Endothelial cell of umbilical vein (primary cell): ENCODE results near the gene CTNNA2. TPM values are rescaled to one million over a fixed set of nuclear protein-coding genes. Genes with fewer than 3 reads are reported as not detected.

Experiments
- BruUV-seq: library from RNA; stranded (reverse); fragments of 400-500 nt; replicated peaks from 2 replicates; lab custom pipeline; 2021; lab: Mats Ljungman, UMichigan
- CTCF ChIA-PET: fragments of 300-600, 350-600 bp; sonication (Branson Sonifier 250); formaldehyde crosslinking; loops from one replicate; lab custom pipeline; 2021; ENCODE audit warnings: antibody characterized with exemption, inconsistent platforms; lab: Charles Lee
- POLR2A ChIA-PET: fragments of 300-600, 350-600 bp; sonication (Branson Sonifier 250); formaldehyde crosslinking; loops from one replicate; lab custom pipeline; 2021; ENCODE audit warnings: antibody characterized with exemption, inconsistent platforms; lab: Charles Lee
- DNase-seq: peaks from one replicate; pipeline ENCODE4 v3.0.0-alpha.2; 2011; ENCODE audit warnings: low read depth, low spot score
- FAIRE-seq: peaks from 2 replicates; lab custom pipeline; 2011; peaks lifted over from hg19 to GRCh38; lab: Jason Lieb, UNC
- H2AFZ ChIP-seq: 2 replicates; pipeline ENCODE4 v1.6.0; 2012; ENCODE audit warnings: low read depth, low read length, control low read depth, inconsistent platforms
- H3K27ac ChIP-seq: 2 replicates; pipeline ENCODE4 v1.5.1; 2011; ENCODE audit warnings: low read depth, mild to moderate bottlenecking, control low read depth, low read length, moderate library complexity; ENCODE audit not compliant: insufficient read depth
- H3K27me3 ChIP-seq, 2 experiments: 2 replicates each; pipeline versions ENCODE4 v1.6.0 to v1.6.1; 2011; ENCODE audit warnings: low read length in 2 of 2, mixed read lengths in 1 of 2; ENCODE audit not compliant: control insufficient read depth in 2 of 2, insufficient read depth in 2 of 2
- H3K36me3 ChIP-seq, 2 experiments: 2 replicates in 1 of 2; 3 replicates in 1 of 2; pipeline ENCODE4 v1.5.1; 2011; ENCODE audit warnings: low read length in 2 of 2, mild to moderate bottlenecking in 1 of 2, moderate library complexity in 1 of 2; ENCODE audit not compliant: control insufficient read depth in 2 of 2, insufficient read depth in 2 of 2; ENCODE audit errors: extremely low read depth in 1 of 2
- H3K4me1 ChIP-seq: 3 replicates; pipeline ENCODE4 v1.5.1; 2011; ENCODE audit warnings: mild to moderate bottlenecking, low read length; ENCODE audit not compliant: control insufficient read depth, insufficient read depth; ENCODE audit errors: extremely low read depth
- H3K4me2 ChIP-seq: 2 replicates; pipeline ENCODE4 v1.6.1; 2011; ENCODE audit warnings: low read length, control low read depth, mixed read lengths; ENCODE audit not compliant: insufficient read depth
- H3K4me3 ChIP-seq, 3 experiments: fragments of 200-600 bp in 1 of 3; sonication (generic), shearing (Covaris generic) in 1 of 3; replicated peaks in 1 of 3; 2 replicates each; pipeline ENCODE4 v1.5.1; 2011 to 2016; ENCODE audit warnings: control low read depth in 3 of 3, low read length in 3 of 3, mild to moderate bottlenecking in 2 of 3, inconsistent platforms in 1 of 3, low read depth in 1 of 3, moderate library complexity in 1 of 3; ENCODE audit not compliant: insufficient read depth in 1 of 3
- H3K79me2 ChIP-seq: 2 replicates; pipeline ENCODE4 v1.6.0; 2012; ENCODE audit warnings: low read length, inconsistent platforms; ENCODE audit not compliant: control insufficient read depth, insufficient read depth
- H3K9ac ChIP-seq: replicated peaks from 2 replicates; pipeline ENCODE3; 2011; ENCODE audit warnings: low read length, control low read depth; ENCODE audit not compliant: insufficient read depth; ENCODE audit errors: extremely low read depth
- H3K9me1 ChIP-seq: replicated peaks from 3 replicates; pipeline ENCODE4 v1.6.0; 2011; ENCODE audit warnings: mild to moderate bottlenecking, low read length; ENCODE audit not compliant: control insufficient read depth, insufficient read depth; ENCODE audit errors: extremely low read depth
- H3K9me3 ChIP-seq: replicated peaks from 2 replicates; pipeline ENCODE4 v1.5.1; 2012; ENCODE audit warnings: low read length, inconsistent platforms; ENCODE audit not compliant: control insufficient read depth, insufficient read depth
- H4K20me1 ChIP-seq: replicated peaks from 2 replicates; pipeline ENCODE3; 2011; ENCODE audit warnings: mild to moderate bottlenecking, low read length; ENCODE audit not compliant: control insufficient read depth, insufficient read depth; ENCODE audit errors: extremely low read depth
- CTCF ChIP-seq, 2 donors: IDR thresholded peaks; 1 replicate in 1 of 2; 2 replicates in 1 of 2; pipeline ENCODE4 v1.5.1; 2011; ENCODE audit warnings: low read length in 2 of 2, mild to moderate bottlenecking in 2 of 2, moderate library complexity in 2 of 2, control low read depth in 1 of 2, inconsistent platforms in 1 of 2, low read depth in 1 of 2; ENCODE audit not compliant: insufficient read depth in 1 of 2; ENCODE audit errors: extremely low read depth in 1 of 2
- EZH2 ChIP-seq: IDR thresholded peaks from 2 replicates; pipeline ENCODE4 v1.6.1; 2012; ENCODE audit warnings: borderline replicate concordance, low read depth, mild to moderate bottlenecking, moderate library complexity, low read length, inconsistent platforms; ENCODE audit not compliant: severe bottlenecking
- FOS ChIP-seq: IDR thresholded peaks from 2 replicates; pipeline ENCODE4 v1.6.1; 2011; ENCODE audit warnings: mild to moderate bottlenecking, low read length, moderate library complexity, borderline replicate concordance; ENCODE audit not compliant: insufficient read depth
- GATA2 ChIP-seq: IDR thresholded peaks from 2 replicates; pipeline ENCODE4 v1.7.0; 2011; ENCODE audit warnings: low read depth, mild to moderate bottlenecking, moderate library complexity, mixed read lengths, low read length; ENCODE audit not compliant: insufficient read length, insufficient read depth
- JUN ChIP-seq: IDR thresholded peaks from 2 replicates; pipeline ENCODE4 v1.6.1; 2011; ENCODE audit warnings: borderline replicate concordance, low read depth; ENCODE audit not compliant: insufficient read length, insufficient read depth
- MAX ChIP-seq: IDR thresholded peaks from 2 replicates; pipeline ENCODE4 v1.6.1; 2011; ENCODE audit not compliant: insufficient read depth, insufficient read length
- MYC ChIP-seq: IDR thresholded peaks from one replicate; pipeline ENCODE4 v1.6.1; 2011; ENCODE audit warnings: mild to moderate bottlenecking, low read depth, low read length
- POLR2A ChIP-seq: IDR thresholded peaks from 2 replicates; pipeline ENCODE4 v1.6.1; 2012; ENCODE audit warnings: low read depth, mild to moderate bottlenecking, control low read depth, low read length
- POLR2AphosphoS5 ChIP-seq: IDR thresholded peaks from 2 replicates; pipeline ENCODE4 v1.6.1; 2012; ENCODE audit warnings: low read depth, mild to moderate bottlenecking, control low read depth, low read length, moderate library complexity; ENCODE audit not compliant: insufficient read depth
- dilution Hi-C: fragments of 300-500 bp; cut with MboI; formaldehyde crosslinking; loops from one replicate; pipeline ENCODE4 v1.15.0; 2019; ENCODE audit warnings: low sequenced_read_pairs; ENCODE audit not compliant: extremely low pct_ligation_motif_present
- intact Hi-C: fragments of 100-400 bp; cut with micrococcal nuclease; formaldehyde crosslinking; loops from one replicate; pipeline ENCODE4 v1.10.0; 2022
- polyA plus RNA-seq, 4 experiments: library from polyadenylated mRNA; depleted of rRNA in 3 of 4; stranded (reverse) in 3 of 4; unstranded in 1 of 4; fragments of >200 nt; gene quantifications; 2 replicates each; pipeline versions ENCODE4 v1.2.1 to v1.2.3, GENCODE V29; 2011 to 2012; ENCODE audit warnings: missing spikeins in 1 of 4
- total RNA-seq: library from RNA; stranded (reverse); gene quantifications from 2 replicates; pipeline ENCODE4 v1.2.3, GENCODE V29; 2021

Gene CTNNA2
- total and polyA plus RNA-seq, 2 donors (not counting 3 experiments of a cell fraction or from before 2014, with no cell fraction given), result not detected

GRCh38 chr2:80638783-80639182 lies 1125.9 kb downstream of the CTNNA2 start:
- TF ChIP-seq MAX (no peak), CTCF (IDR thresholded peaks at IDR 0.05; ENCODE audit: extremely low read depth in 1 of 2, insufficient read depth in 1 of 2, low read depth in 1 of 2, low read length in 2 of 2) (no peak), POLR2A (no peak), POLR2AphosphoS5 (no peak), JUN (no peak), MYC (no peak), FOS (no peak), EZH2 (no peak), GATA2 (no peak)
- Histone ChIP-seq H3K9me3 (peaks cover 8% of the 10 kb centered on the region), H3K79me2 (no peaks in the 10 kb centered on the region), H3K4me1 (no peaks in the 10 kb centered on the region), H2AFZ (no peak overlapping the region), H3K4me2 (no peak overlapping the region), H3K4me3 (no peak overlapping the region), H3K9me1 (no peaks in the 10 kb centered on the region), H3K9ac (no peak overlapping the region), H3K36me3 (no peaks in the 10 kb centered on the region), H3K27ac (no peak overlapping the region), H4K20me1 (no peaks in the 10 kb centered on the region), H3K27me3 (no peaks in the 10 kb centered on the region)
- ChIA-PET CTCF (no interaction called here), POLR2A (no interaction called here)
- FAIRE-seq, result no peak
- dilution Hi-C loops (no loop called here), intact Hi-C loops (no loop called here)
- no peak for DNase-seq
- no TSS peak for BruUV-seq
